Muscle of back (tissue), 11 donors: ENCODE measurements around the gene CTNNB1. TPM values are rescaled to one million over a fixed set of nuclear protein-coding genes. Genes with fewer than 3 reads are reported as not detected.

Source experiments
- DNase-seq, 3 donors: peaks; one replicate each; pipeline versions ENCODE4 v3.0.0 to v3.0.0-alpha.2; 2013
- polyA plus RNA-seq, 10 donors: library from polyadenylated mRNA; unstranded; fragments of 120-200 nt; gene quantifications; one replicate each; pipeline ENCODE4 v1.2.1, GENCODE V29; 2013; ENCODE audit not compliant: insufficient read length in 10 of 10

CTNNB1 gene
- polyA plus RNA-seq, 10 donors: 260 to 344 (median 290) TPM

GRCh38 chr3:41188306-41188705 lies 11.0 kb upstream of the CTNNB1 start:
- DNase-seq: no peak

GRCh38 chr3:41190509-41191284 lies 8.6 kb upstream of the CTNNB1 start:
- no peak for DNase-seq

GRCh38 chr3:41192885-41193284 lies 6.4 kb upstream of the CTNNB1 start:
- DNase-seq: no peak

GRCh38 chr3:41193794-41194539 lies 5.3 kb upstream of the CTNNB1 start:
- DNase-seq: no peak

- no peak for DNase-seq
These were observed 4.6 kb upstream of the CTNNB1 start for GRCh38 chr3:41194701-41195100.

- DNase-seq: no peak
These were observed 3.4 kb upstream of the CTNNB1 start for GRCh38 chr3:41195946-41196345.

- no peak for DNase-seq
These were observed 2.5 kb upstream of the CTNNB1 start for GRCh38 chr3:41196499-41197410.

- no peak for DNase-seq
These were observed 1.3 kb upstream of the CTNNB1 start for GRCh38 chr3:41198046-41198445.

GRCh38 chr3:41198526-41198925 lies 779 bp upstream of the CTNNB1 start:
- peak in 1 of 3 donors; percentile 43 for DNase-seq

GRCh38 chr3:41199866-41200668 lies 762 bp downstream of the CTNNB1 start:
- peak in 2 of 3 donors; percentile 46 to 73 for DNase-seq

- DNase-seq: peak; percentile 46 to 74 (median 51)
These were observed 1.3 kb downstream of the CTNNB1 start for GRCh38 chr3:41200669-41201021.

GRCh38 chr3:41202075-41202833 lies 2.9 kb downstream of the CTNNB1 start:
- no peak for DNase-seq

- peak in 1 of 3 donors; percentile 64 for DNase-seq
These were observed 3.6 kb downstream of the CTNNB1 start for GRCh38 chr3:41202834-41203345.

- no peak for DNase-seq
These were observed 5.1 kb downstream of the CTNNB1 start for GRCh38 chr3:41204369-41204768.

- no peak for DNase-seq
These were observed 6.3 kb downstream of the CTNNB1 start for GRCh38 chr3:41205591-41205990.

- no peak for DNase-seq
These were observed 8.1 kb downstream of the CTNNB1 start for GRCh38 chr3:41207355-41207754.

- no peak for DNase-seq
These were observed 9.4 kb downstream of the CTNNB1 start for GRCh38 chr3:41208507-41209220.

- DNase-seq: no peak
These were observed 10.3 kb downstream of the CTNNB1 start for GRCh38 chr3:41209646-41210045.

GRCh38 chr3:41210966-41211365 lies 11.7 kb downstream of the CTNNB1 start:
- DNase-seq: no peak

- DNase-seq: no peak
These were observed 12.8 kb downstream of the CTNNB1 start for GRCh38 chr3:41212088-41212487.
